HUES48 (cell line): ENCODE results near the gene CHD6.

Source experiments
- H3K27ac ChIP-seq: one replicate; pipeline ENCODE4 v1.7.0; 2013; ENCODE audit warnings: low read depth, low read length, inconsistent platforms
- H3K27me3 ChIP-seq: 2 replicates; pipeline ENCODE4 v1.6.1; 2013; ENCODE audit warnings: mild to moderate bottlenecking, low read length; ENCODE audit not compliant: control insufficient read depth, insufficient read depth
- H3K36me3 ChIP-seq: 2 replicates; pipeline ENCODE4 v1.6.1; 2013; ENCODE audit warnings: low read length; ENCODE audit not compliant: control insufficient read depth, insufficient read depth
- H3K4me1 ChIP-seq: 2 replicates; pipeline ENCODE4 v1.6.1; 2013; ENCODE audit warnings: mild to moderate bottlenecking, low read length; ENCODE audit not compliant: control insufficient read depth, insufficient read depth
- H3K4me3 ChIP-seq: 2 replicates; pipeline ENCODE4 v1.5.1; 2013; ENCODE audit warnings: mild to moderate bottlenecking, low read depth, low read length
- H3K9ac ChIP-seq: 2 replicates; pipeline ENCODE4 v1.6.1; 2013; ENCODE audit warnings: mild to moderate bottlenecking, low read depth, low read length, moderate library complexity
- H3K9me3 ChIP-seq: 2 replicates; pipeline ENCODE4 v1.6.1; 2013; ENCODE audit warnings: low read length; ENCODE audit not compliant: control insufficient read depth, insufficient read depth

CHD6 gene

DNA sequence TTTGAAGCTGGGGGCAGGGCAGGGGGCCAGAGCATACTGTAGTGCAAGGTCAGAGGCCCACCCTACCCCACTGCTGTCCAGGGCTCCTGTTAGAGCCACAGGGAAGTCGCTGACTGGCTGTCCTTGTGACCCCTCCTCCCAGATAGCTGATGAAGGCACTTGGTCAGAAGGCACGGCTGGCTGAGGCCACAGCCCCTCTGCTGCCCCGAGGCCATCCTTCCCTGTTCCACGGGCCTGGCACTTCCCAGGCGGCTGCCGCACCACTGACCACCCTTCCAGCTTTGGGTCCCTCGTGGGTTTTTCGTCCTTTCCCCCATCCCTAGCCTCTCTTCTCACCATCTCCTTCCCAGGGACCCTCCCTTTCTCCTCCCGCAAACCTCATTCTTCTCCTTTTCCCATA is 242.3 kb downstream of the CHD6 start:
- H3K9me3 ChIP-seq, result peaks cover 6% of the 10 kb centered on the region; the same call in 1 of the 2 replicates
- H3K36me3 ChIP-seq, result no peaks in the 10 kb centered on the region
- no peak overlapping the region for H3K4me3 ChIP-seq
- no peaks in the 10 kb centered on the region for H3K27me3 ChIP-seq
- H3K9ac ChIP-seq, result no peak overlapping the region
- H3K4me1 ChIP-seq, result no peaks in the 10 kb centered on the region; the same call in 1 of the 2 replicates
- H3K27ac ChIP-seq, result no peak overlapping the region

DNA sequence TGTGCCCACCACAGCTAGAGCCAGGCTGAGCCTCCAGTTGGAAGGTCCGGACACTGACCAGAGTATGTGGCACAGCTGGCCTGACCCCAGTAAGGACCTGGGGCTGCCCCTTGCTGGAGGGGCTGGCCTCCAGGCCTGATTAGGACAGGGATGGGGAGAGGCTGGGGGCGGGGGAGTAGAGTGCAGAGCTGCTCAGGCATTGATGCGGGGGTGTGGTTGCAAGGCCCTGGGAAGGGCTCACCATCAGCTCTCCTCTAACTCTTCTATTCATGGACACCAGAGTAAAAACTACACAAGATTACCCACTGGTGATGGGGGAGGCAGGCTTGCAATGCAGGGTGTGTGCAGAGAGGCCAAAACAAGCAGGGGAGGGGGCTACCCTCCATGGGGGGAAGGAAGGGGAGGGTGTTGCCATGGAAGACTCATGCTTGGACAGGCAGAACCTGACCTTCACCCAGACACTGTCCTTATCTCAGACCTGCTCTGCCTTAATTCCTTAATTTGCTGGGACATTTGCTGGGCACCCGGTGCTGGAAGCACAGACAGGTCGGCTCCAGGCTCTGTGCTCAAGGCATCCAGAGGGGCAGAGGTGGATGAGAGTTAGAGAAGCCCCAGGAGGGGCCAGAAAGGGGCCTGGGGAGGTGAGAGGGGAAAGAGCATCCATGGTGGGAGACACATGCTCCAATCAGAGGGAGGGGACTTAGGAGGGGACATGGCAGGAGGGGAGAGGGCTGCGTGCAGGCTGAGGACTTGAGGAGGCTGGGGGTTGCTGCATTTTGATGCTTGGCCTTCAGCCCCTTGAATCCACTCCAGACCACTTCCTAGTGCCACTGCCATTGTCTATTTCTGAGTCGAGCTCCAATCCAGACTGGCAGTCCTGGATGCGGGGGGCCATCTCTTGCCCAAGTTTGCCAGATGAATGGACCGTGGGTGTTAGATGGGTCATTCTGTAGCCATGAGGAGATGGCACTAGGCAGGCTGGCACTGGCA is 244.0 kb downstream of the CHD6 start:
- Histone ChIP-seq H3K27me3 (peaks cover 6% of the 10 kb centered on the region), H3K36me3 (no peaks in the 10 kb centered on the region)

DNA sequence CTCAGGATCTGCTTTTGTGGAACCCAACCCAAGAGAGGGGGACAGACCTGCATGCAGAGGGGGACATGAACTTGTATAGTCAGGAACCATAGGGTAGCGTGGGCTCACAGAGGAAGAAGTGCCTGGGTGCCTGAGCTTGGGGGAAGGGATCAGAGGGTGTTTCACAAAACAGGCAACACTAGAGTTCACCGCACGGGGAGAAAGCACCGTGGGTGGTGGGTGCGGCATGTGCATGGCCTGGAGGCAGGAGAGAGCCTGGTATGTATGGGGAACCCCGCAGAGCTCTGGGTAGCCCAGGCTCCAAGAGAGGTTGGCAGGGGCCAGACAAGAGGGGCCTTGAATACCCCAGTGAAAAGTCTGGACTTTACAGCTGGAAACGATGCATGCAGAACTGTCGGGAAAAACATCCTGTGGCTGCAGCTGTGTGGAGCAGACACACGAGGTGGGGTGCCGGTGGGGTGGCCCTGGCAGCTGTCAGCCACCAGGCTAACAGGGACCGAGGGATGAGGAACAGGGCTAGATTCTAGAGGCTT is 244.9 kb downstream of the CHD6 start:
- no peaks in the 10 kb centered on the region for H3K4me1 ChIP-seq
- peaks cover 10% of the 10 kb centered on the region for H3K27me3 ChIP-seq
- H3K9me3 ChIP-seq, result peaks cover 6% of the 10 kb centered on the region; the same call in 1 of the 2 replicates
- H3K4me3 ChIP-seq, result no peak overlapping the region
- H3K9ac ChIP-seq, result no peak overlapping the region
- H3K36me3 ChIP-seq, result no peaks in the 10 kb centered on the region
- no peak overlapping the region for H3K27ac ChIP-seq

More for the DNA sequence above, 244.0 kb downstream of the CHD6 start:
- Histone ChIP-seq H3K9ac (no peak overlapping the region), H3K4me3 (no peak overlapping the region), H3K9me3 (peaks cover 6% of the 10 kb centered on the region; the same call in 1 of the 2 replicates), H3K4me1 (no peaks in the 10 kb centered on the region), H3K27ac (no peak overlapping the region)

GRCh38 chr20:41371371-41371770 is 246.8 kb downstream of the CHD6 start:
- no peak overlapping the region for H3K9ac ChIP-seq
- H3K36me3 ChIP-seq, result no peaks in the 10 kb centered on the region
- H3K27me3 ChIP-seq, result peaks cover 25% of the 10 kb centered on the region
- H3K4me1 ChIP-seq, result no peaks in the 10 kb centered on the region
- no peak overlapping the region for H3K4me3 ChIP-seq
- H3K27ac ChIP-seq, result no peak overlapping the region
- H3K9me3 ChIP-seq, result peaks cover 6% of the 10 kb centered on the region; the same call in 1 of the 2 replicates

DNA sequence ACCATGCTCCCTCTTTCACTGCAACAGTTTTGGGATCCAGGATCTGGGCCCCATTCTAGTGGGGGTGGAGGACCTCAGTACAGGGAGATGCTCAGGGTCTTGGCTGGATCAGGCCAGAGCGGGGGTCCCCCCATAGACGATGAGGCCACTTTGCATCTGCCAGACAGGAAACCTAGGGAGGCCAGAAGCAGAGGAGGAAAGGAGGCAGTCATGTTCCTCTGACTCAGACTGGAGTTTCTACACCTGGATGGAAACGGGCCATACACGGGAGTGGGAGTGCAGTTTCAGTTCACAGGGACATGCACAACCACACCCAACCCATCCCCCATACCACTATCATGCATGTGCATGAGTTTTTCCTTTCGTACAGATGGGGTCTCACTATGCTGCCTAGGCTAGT is 248.0 kb downstream of the CHD6 start:
- H3K36me3 ChIP-seq, result no peaks in the 10 kb centered on the region
- peaks cover 6% of the 10 kb centered on the region; the same call in 1 of the 2 replicates for H3K9me3 ChIP-seq
- H3K27ac ChIP-seq, result no peak overlapping the region
- peaks cover 36% of the 10 kb centered on the region for H3K27me3 ChIP-seq
- H3K4me1 ChIP-seq, result no peaks in the 10 kb centered on the region
- no peak overlapping the region for H3K4me3 ChIP-seq
- H3K9ac ChIP-seq, result no peak overlapping the region

DNA sequence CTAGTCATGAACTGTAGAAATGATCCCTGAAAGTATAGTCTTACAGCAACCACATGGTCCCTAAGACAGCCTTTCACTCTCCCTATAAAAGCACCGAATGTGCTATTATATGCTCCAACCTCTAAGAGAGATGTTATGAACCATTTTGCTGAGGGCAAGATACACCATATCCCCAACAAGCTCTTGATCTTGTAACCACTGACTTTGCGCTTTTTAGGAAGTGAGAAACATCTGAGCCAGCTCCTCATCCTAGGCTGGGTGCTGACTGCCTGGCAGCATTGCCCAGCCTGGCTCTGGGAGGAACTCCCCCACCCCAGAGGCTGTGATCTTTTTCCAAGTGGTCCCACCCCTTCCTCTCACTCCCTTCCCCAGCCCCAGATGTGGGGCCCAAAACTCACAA is 248.5 kb downstream of the CHD6 start:
- no peak overlapping the region for H3K4me3 ChIP-seq
- H3K36me3 ChIP-seq, result no peaks in the 10 kb centered on the region
- no peaks in the 10 kb centered on the region for H3K4me1 ChIP-seq
- no peak overlapping the region for H3K27ac ChIP-seq
- H3K27me3 ChIP-seq, result peaks cover 41% of the 10 kb centered on the region
- H3K9ac ChIP-seq, result no peak overlapping the region
- peaks cover 6% of the 10 kb centered on the region; the same call in 1 of the 2 replicates for H3K9me3 ChIP-seq

DNA sequence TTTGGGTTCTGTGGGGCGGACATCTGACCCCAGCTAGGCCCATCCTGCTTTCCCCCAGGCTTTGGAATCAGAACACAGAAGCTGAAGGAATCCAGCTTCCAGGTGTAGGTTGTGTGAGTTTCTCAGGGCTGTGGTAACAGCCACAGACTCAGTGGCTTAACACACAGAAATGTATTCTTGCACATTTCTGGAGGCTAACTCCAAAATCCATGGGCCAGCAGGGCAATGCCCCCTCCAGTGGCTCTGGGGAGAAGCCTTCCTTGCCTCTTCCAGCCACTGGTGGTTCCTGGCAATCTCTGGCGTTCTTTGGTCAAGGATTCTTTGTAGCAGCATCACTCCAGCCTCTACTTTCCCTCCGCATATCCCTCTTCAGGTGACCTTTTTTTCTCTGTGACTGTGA is 250.2 kb downstream of the CHD6 start:
- no peak overlapping the region for H3K27ac ChIP-seq
- H3K27me3 ChIP-seq, result peaks cover 49% of the 10 kb centered on the region
- no peaks in the 10 kb centered on the region for H3K36me3 ChIP-seq
- H3K4me3 ChIP-seq, result no peak overlapping the region
- no peaks in the 10 kb centered on the region for H3K4me1 ChIP-seq
- H3K9me3 ChIP-seq, result peaks cover 6% of the 10 kb centered on the region; the same call in 1 of the 2 replicates
- no peak overlapping the region for H3K9ac ChIP-seq

DNA sequence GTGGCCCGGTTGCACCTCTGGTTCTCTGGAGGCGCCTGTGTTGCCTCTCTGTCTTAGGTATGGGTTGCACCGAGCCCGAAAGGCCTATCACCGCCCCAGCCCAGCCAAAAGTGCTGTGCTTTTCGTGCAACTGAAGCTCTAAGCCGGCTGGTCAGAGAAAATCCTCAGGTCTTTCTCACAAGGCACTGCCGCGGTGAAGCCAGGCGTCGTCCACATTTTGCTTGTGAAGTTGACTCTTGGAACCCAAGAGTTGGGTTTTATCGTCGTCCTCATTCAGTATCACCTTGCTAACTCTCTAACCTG is 250.8 kb downstream of the CHD6 start:
- Histone ChIP-seq H3K27me3 (peaks cover 49% of the 10 kb centered on the region), H3K4me3 (peak overlapping the region; percentile 64), H3K9ac (no peak overlapping the region), H3K4me1 (no peaks in the 10 kb centered on the region), H3K9me3 (peaks cover 6% of the 10 kb centered on the region; the same call in 1 of the 2 replicates), H3K36me3 (no peaks in the 10 kb centered on the region), H3K27ac (no peak overlapping the region)

GRCh38 chr20:41366546-41367392 is 251.4 kb downstream of the CHD6 start, which contains the start of gene EMILIN3:
Gene EMILIN3, minus strand, starts transcription at chr20:41366818. Its CDS starts 184 bp downstream, at chr20:41366634.
- peaks cover 49% of the 10 kb centered on the region for H3K27me3 ChIP-seq
- no peaks in the 10 kb centered on the region for H3K4me1 ChIP-seq
- no peak within 1 kb of the TSS for H3K27ac ChIP-seq
- H3K9ac ChIP-seq, result no peak within 1 kb of the TSS
- H3K9me3 ChIP-seq, result peaks cover 3% of the 10 kb centered on the region; the same call in 1 of the 2 replicates
- no peaks in the 10 kb centered on the region for H3K36me3 ChIP-seq
- peak within 1 kb of the TSS; percentile 64 for H3K4me3 ChIP-seq

GRCh38 chr20:41365777-41366545 is 252.2 kb downstream of the CHD6 start:
- Histone ChIP-seq H3K9me3 (no peaks in the 10 kb centered on the region), H3K36me3 (no peaks in the 10 kb centered on the region), H3K27me3 (peaks cover 49% of the 10 kb centered on the region), H3K4me1 (no peaks in the 10 kb centered on the region), H3K4me3 (peak overlapping the region; percentile 64), H3K27ac (no peak overlapping the region), H3K9ac (no peak overlapping the region)
